BE2C (cell line): ENCODE results near the gene FAM221B.

ENCODE experiments used
- DNase-seq: peaks from one replicate; pipeline ENCODE4 v3.0.0-alpha.2; 2020
- H3K27me3 ChIP-seq: fragments of 250-450 bp; sonication (Bioruptor Pico); 2 replicates; pipeline ENCODE4 v1.5.1; 2020; ENCODE audit warnings: mild to moderate bottlenecking
- H3K36me3 ChIP-seq: fragments of 250-450 bp; sonication (Bioruptor Pico); 2 replicates; pipeline ENCODE4 v1.5.1; 2020; ENCODE audit warnings: mild to moderate bottlenecking
- H3K4me1 ChIP-seq: fragments of 250-450 bp; sonication (Bioruptor Pico); 2 replicates; pipeline ENCODE4 v1.5.1; 2020
- H3K4me3 ChIP-seq: 2 replicates; pipeline ENCODE4 v1.5.1; 2011; ENCODE audit warnings: low read depth, low read length
- H3K9me3 ChIP-seq: fragments of 250-450 bp; sonication (Bioruptor Pico); 2 replicates; pipeline ENCODE4 v1.5.1; 2020
- TF ChIP-seq, protein P1 (sequence below): IDR thresholded peaks from 2 replicates; pipeline ENCODE4 v1.5.1; 2012; ENCODE audit warnings: mild to moderate bottlenecking, low read depth, low read length

FAM221B gene

GRCh38 chr9:35783418-35783817 lies 45.1 kb downstream of the FAM221B start:
- no peak for DNase-seq
- H3K4me1 ChIP-seq = no peaks in the 10 kb centered on the region

DNA sequence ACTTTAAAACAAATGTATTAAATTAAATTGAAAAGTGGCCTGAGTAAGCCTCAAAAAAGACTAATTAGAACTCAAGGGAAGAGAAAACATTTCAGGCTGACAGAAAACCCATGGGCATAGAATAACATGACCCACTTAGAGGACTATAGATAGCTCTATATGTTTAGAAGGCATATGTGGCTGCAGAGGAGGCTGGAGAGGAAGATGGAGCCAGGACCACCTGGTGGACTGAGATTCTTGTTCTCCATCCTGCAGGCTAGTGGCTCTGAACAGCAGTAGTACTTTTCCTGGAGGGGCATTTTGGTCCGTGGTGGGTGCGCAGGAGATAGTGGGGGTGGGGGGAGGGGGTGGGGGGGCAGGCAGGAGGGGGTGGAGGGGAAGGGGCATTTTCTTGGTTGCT lies 47.5 kb downstream of the FAM221B start:
- TF ChIP-seq, protein P1, sequence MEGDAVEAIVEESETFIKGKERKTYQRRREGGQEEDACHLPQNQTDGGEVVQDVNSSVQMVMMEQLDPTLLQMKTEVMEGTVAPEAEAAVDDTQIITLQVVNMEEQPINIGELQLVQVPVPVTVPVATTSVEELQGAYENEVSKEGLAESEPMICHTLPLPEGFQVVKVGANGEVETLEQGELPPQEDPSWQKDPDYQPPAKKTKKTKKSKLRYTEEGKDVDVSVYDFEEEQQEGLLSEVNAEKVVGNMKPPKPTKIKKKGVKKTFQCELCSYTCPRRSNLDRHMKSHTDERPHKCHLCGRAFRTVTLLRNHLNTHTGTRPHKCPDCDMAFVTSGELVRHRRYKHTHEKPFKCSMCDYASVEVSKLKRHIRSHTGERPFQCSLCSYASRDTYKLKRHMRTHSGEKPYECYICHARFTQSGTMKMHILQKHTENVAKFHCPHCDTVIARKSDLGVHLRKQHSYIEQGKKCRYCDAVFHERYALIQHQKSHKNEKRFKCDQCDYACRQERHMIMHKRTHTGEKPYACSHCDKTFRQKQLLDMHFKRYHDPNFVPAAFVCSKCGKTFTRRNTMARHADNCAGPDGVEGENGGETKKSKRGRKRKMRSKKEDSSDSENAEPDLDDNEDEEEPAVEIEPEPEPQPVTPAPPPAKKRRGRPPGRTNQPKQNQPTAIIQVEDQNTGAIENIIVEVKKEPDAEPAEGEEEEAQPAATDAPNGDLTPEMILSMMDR = no peak
- H3K4me1 ChIP-seq = no peaks in the 10 kb centered on the region
- no peak overlapping the region for H3K4me3 ChIP-seq
- H3K36me3 ChIP-seq = no peaks in the 10 kb centered on the region
- H3K27me3 ChIP-seq = no peaks in the 10 kb centered on the region
- H3K9me3 ChIP-seq = no peaks in the 10 kb centered on the region
- no peak for DNase-seq

More at GRCh38 chr9:35783418-35783817, 45.1 kb downstream of the FAM221B start:
- H3K27me3 ChIP-seq = no peaks in the 10 kb centered on the region
- H3K4me3 ChIP-seq = no peak overlapping the region
- no peaks in the 10 kb centered on the region for H3K36me3 ChIP-seq
- TF ChIP-seq, protein P1 = no peak
- no peaks in the 10 kb centered on the region for H3K9me3 ChIP-seq

- Histone ChIP-seq H3K4me1 (no peaks in the 10 kb centered on the region; the same call in 1 of the 2 replicates), H3K27me3 (no peaks in the 10 kb centered on the region), H3K4me3 (no peak overlapping the region), H3K9me3 (no peaks in the 10 kb centered on the region), H3K36me3 (no peaks in the 10 kb centered on the region)
- DNase-seq = no peak
- TF ChIP-seq, protein P1 = no peak
Observed at GRCh38 chr9:35778496-35778895, 50.0 kb downstream of the FAM221B start.

DNA sequence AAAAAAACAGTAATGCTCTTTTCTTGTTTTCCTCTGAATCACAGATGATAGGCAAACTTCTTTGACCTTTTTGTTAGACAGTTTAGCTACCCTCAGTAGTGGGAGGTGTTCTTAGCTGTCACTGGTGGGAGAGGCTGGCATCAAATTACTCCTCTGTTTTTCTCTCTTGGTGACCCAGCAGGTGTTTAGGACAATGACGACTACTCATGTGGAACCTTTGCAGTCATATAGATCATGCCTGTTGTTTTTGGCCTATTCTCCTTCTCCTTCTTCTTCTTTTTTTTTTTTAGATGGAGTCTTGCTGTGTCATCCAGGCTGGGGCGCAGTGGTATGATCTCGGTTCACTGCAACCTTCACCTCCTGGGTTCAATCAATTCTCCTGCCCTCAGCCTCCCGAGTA lies 52.5 kb downstream of the FAM221B start:
- Histone ChIP-seq H3K9me3 (no peaks in the 10 kb centered on the region), H3K4me1 (peaks cover 12% of the 10 kb centered on the region; the same call in 1 of the 2 replicates), H3K36me3 (no peaks in the 10 kb centered on the region), H3K27me3 (no peaks in the 10 kb centered on the region), H3K4me3 (no peak overlapping the region)
- DNase-seq = no peak
- TF ChIP-seq, protein P1 = no peak

GRCh38 chr9:35774907-35775635 lies 53.5 kb downstream of the FAM221B start:
- H3K9me3 ChIP-seq = no peaks in the 10 kb centered on the region
- no peak overlapping the region for H3K4me3 ChIP-seq
- TF ChIP-seq, protein P1 = no peak
- no peaks in the 10 kb centered on the region for H3K36me3 ChIP-seq
- H3K4me1 ChIP-seq = peaks cover 13% of the 10 kb centered on the region
- no peaks in the 10 kb centered on the region for H3K27me3 ChIP-seq
- DNase-seq = no peak

- H3K27me3 ChIP-seq = no peaks in the 10 kb centered on the region
- no peaks in the 10 kb centered on the region for H3K9me3 ChIP-seq
- DNase-seq = no peak
- no peaks in the 10 kb centered on the region for H3K36me3 ChIP-seq
- no peak overlapping the region for H3K4me3 ChIP-seq
- H3K4me1 ChIP-seq = peaks cover 21% of the 10 kb centered on the region
- TF ChIP-seq, protein P1 = no peak
Observed at GRCh38 chr9:35771943-35772342, 56.6 kb downstream of the FAM221B start.
